ENCODE results near the gene CDC6.

Gene CDC6, protein sequence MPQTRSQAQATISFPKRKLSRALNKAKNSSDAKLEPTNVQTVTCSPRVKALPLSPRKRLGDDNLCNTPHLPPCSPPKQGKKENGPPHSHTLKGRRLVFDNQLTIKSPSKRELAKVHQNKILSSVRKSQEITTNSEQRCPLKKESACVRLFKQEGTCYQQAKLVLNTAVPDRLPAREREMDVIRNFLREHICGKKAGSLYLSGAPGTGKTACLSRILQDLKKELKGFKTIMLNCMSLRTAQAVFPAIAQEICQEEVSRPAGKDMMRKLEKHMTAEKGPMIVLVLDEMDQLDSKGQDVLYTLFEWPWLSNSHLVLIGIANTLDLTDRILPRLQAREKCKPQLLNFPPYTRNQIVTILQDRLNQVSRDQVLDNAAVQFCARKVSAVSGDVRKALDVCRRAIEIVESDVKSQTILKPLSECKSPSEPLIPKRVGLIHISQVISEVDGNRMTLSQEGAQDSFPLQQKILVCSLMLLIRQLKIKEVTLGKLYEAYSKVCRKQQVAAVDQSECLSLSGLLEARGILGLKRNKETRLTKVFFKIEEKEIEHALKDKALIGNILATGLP

DNA sequence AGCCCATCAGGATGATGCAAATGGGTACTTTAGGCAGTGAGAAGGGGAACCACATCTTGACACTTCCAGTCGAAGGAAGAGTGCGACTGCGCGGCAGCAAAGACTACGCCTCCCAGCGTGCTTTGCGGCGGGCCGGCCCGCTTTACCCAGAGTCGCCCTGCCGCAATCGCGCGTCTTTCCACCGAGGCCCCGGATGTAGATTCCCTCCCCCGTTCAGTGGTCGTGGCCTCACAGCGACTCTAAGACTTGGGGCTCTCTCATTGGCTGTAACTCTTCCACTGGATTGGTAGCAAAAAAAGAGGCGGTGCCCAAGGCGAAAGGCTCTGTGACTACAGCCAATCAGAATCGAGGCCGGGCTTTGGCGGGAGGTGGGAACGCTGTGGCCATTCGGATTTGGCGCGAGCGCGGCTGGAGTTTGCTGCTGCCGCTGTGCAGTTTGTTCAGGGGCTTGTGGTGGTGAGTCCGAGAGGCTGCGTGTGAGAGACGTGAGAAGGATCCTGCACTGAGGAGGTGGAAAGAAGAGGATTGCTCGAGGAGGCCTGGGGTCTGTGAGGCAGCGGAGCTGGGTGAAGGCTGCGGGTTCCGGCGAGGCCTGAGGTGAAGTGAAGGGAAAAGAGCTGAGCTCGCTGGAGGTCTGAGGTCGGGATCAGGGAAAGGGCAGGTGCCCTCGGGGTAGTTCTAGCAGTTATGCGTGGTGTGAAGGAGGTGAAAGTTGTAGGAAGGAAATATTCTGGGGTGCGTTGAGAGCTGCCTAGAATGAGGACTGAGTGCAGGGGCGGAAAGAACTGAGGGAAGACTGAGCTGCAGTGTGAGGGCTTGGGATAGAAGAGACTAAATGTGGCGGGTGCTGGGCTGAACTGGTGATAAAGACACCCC lies at the start of gene CDC6:
Gene CDC6, plus strand, starts transcription at position 386 of the 876 bp plus-strand sequence. CDS start 1,542 bp downstream, outside the sequence.
- DNase-seq = peak; percentile 99

DNA sequence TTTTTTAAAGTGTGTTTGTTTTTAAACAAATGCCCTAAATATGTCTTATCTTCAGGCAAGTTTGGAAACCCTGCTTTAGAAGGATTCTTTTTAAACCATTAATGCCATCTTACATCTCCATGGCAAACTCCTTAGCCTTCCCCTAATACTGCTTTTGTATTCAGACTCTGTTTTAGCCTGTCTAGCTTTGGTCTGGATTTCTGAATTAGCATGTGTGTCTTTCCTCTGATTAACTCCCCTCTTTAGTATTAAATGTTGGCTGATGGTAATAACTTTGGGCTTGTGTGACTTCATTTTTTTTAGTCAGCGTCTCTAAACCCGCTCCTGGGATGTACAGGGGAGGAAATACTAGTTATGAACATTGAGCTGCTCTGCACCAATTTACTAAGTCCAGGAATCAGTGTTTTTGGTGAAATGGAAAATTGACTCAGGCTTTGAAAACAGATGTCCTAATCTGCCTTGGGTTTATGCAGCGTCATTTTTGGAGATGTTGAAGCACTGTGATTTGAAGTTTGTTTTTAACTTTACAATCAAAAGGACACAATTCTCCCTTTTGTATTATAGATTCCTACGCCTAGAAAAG lies 46.3 kb upstream of the CDC6 start:
- peak; percentile 6 for DNase-seq

GRCh38 chr17:40242774-40243173 lies 44.9 kb upstream of the CDC6 start:
- peak; percentile 56 for DNase-seq

DNA sequence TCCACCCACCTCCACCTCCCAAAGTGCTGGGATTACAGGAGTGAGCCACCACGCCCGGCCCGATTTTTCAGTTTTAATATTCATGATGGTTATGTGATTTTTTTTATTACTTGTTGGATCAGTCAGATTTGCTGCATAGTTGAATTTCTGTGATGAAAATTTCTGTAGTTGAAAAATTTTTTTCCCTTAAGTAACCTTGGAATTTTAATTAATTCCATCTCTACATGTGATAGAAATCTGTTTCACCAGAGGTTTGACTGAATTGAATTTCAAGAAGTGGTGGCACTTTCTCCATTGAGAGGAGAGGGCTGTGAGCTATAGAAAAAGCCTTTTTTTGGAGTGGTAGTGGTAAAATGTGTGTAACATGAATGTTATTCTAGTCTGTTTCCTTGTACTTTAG lies 43.9 kb upstream of the CDC6 start:
- peak; percentile 50 for DNase-seq

DNA sequence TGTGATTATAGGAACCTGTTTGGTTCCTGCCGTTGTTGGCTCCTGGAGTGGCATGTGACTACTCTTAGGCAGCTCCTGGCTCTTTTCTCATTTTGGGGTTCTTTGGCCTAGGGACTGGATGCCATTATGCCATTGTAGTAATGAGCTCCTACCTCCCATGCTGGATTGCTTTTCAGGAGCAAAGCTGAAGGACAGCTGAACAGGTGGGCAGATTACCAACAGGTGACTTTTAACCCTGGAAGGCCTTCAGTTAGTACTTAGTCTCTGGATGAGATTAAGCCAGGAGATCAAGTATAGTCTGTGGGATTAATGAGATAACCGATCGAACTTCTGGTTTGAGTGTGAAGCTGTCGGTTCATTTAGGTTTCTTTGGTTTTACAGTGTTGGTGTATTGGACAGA lies 43.4 kb upstream of the CDC6 start:
- DNase-seq = no peak

DNA sequence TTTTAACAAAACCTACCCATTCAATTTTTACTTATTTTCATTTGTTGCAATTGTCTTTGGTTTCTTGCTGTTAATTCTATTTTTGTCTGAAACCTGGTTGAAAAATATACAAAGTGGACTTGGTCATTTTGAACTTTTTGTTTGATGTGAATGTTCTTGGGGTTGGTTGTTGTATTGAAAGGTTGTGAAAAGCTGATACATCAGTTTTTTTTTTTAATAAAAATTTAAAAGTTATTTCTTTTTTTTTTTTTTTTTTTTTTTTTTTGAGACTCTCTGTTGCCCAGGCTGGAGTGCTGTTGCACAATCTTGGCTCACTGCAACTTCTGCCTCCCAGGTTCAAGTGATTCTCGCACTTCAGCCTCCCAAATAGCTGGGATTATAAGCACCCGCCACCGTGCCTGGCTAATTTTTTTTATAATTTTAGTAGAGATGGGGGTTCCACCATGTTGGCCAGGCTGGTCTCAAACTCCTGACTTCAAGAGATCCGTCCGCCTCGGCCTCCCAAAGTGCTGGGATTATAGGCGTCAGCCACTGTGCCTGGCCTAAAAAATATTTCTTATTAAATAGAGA lies 39.7 kb upstream of the CDC6 start:
- DNase-seq = no peak

- no peak for DNase-seq
These were observed 39.2 kb upstream of the CDC6 start for GRCh38 chr17:40248507-40248906.

DNA sequence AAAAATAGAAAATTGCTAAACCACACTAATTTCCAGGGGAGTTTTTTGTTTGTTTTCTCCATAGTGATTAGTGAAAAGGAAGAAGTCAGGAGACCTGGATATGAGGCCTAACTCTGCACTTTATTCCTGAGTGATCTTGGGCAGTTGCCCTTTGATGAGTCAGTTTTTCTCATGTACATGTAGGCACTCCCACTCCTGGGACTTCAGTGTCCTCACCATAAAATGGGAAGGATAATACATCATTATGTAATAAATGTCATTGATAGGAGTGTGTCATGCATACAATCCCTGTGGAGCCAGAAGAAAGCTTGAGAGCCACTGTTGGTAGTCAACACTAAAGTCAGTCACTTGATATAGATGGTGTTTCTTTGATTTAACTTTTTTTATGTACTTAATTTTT lies 36.1 kb upstream of the CDC6 start:
- peak; percentile 76 for DNase-seq

GRCh38 chr17:40253565-40253964 lies 34.1 kb upstream of the CDC6 start:
- peak; percentile 6 for DNase-seq

DNA sequence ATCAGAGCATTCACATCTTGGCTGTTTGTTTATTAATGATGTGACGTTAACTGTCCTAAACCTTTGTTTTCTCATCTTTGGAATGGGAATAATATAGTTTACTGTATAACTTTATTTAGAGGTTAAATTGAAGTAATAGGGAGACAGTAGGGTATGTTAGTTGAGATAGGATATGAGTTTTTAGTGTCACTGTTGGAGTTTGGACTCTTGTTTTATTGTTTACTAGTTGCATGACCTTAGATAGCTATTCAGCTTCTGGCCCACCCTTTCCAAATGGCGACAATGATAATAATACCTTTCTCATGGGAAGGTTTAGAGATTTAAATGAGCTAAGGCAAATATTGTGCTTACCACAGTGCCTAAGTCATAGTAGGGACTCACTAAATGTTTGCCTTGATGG lies 28.2 kb upstream of the CDC6 start:
- no peak for DNase-seq

- DNase-seq = no peak
These were observed 27.2 kb upstream of the CDC6 start for GRCh38 chr17:40260528-40260927.

DNA sequence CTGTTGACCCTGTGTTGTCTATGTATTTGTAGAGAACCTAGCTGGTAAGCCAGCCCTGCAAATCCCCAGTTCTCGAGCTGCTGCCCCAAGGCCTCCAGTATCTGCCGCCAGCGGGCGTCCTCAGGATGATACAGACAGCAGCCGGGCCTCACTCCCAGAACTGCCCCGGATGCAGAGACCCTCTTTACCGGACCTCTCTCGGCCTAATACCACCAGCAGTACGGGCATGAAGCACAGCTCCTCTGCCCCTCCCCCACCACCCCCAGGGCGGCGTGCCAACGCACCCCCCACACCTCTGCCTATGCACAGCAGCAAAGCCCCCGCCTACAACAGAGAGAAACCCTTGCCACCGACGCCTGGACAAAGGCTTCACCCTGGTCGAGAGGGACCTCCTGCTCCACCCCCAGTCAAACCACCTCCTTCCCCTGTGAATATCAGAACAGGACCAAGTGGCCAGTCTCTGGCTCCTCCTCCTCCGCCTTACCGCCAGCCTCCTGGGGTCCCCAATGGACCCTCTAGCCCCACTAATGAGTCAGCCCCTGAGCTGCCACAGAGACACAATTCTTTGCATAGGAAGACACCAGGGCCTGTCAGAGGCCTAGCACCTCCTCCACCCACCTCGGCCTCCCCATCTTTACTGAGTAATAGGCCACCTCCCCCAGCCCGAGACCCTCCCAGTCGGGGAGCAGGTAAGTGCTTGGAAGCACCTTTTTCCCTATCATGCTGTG lies 23.1 kb upstream of the CDC6 start:
- DNase-seq = no peak

DNA sequence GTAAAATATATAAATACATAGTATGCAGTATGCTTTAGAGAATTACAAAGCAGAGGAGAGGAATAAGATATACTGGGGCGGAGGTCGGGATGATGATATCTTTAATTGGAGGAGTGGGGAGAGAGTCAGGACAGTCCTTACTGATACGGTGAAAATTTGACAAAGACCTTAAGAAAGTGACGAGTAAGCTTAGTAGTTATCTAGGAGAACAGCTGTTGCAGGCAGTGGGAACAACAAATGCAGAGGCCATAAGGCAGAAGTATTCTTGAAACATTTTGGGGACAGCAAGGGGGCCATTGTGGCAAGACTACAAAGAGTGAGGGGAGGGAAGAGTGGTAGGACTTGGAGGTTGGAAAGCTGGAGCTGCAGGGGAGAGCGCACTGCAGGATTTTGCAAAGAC lies 22.3 kb upstream of the CDC6 start:
- no peak for DNase-seq

- DNase-seq = no peak
These were observed 20.8 kb upstream of the CDC6 start for GRCh38 chr17:40266882-40267281.

- DNase-seq = no peak
These were observed 19.5 kb upstream of the CDC6 start for GRCh38 chr17:40268141-40268712.

- DNase-seq = no peak
These were observed 9.3 kb upstream of the CDC6 start for GRCh38 chr17:40278414-40278813.

GRCh38 chr17:40279402-40279801 lies 8.3 kb upstream of the CDC6 start:
- DNase-seq = no peak

GRCh38 chr17:40281663-40282062 lies 6.0 kb upstream of the CDC6 start:
- DNase-seq = no peak

DNA sequence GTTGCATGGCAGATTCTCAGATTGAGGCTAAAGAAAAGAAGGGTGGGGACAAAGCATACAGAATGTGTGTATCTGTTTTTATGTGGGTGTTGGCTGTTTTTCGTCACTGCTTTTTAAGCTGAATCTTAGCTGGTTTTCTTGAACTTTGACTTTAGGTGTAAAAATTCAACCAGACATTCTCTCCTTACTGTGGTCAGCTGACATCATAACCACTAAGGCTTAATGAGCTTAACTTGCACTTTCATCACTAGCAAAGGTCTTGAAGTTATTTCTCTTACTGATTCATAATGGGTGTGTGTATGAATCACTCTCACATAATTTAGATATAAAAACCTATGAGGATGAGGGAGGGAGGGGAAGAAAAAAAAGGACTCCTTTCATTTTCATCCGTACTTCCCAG lies 4.0 kb upstream of the CDC6 start:
- peak; percentile 93 for DNase-seq

GRCh38 chr17:40284085-40284713 lies 3.5 kb upstream of the CDC6 start:
- peak; percentile 89 for DNase-seq

DNA sequence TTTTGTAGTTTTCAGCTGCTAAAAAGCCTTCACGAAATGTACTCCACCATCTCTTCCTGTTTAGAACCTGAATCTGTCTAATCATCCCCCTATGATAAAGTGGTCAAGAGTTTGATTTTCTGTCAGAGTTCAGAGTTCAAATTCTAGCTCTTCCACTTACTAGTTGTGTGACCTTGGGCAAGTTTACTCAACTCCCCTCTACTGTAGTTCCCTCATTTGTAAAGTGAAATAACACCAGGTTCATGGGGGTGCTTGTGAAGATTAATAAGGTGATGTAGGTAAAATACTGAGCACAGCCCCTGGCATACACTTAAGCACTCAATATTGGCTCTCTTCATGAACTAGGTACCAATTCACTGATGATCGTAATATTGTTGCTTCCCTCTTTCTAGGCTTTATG lies 1.2 kb upstream of the CDC6 start:
- DNase-seq = no peak

- no peak for DNase-seq
These were observed 553 bp upstream of the CDC6 start for GRCh38 chr17:40287159-40287493.

Measured in fibroblast of upper back skin (primary cell).